ENCODE measurements around the gene NXN. TPM values are rescaled to one million over a fixed set of nuclear protein-coding genes. Genes with fewer than 3 reads are reported as not detected.

NXN gene
- total RNA-seq, 1 experiment from 2014 or later, result 20.8 TPM

DNA sequence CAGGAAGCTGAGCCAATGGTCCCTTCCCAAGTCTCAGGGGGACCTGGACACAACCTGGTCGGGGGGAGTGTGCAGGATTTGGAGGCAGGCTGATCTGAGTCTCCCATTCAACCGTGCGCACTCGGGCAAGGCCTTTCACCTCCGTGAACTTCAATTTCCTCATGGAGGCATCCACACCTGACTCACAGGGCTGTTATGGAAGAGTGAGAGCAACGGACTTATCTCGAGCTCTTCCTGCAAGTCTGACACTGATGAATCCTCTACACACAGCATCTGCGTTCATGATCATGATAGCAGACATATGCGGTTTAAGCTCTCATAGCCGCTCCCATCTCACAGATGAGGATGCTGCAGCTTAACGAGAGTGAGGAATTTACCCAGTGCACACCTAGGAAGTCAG is 39.0 kb upstream of the NXN start:
- no TSS peak for BruUV-seq (replicated peaks)
- Histone ChIP-seq H3K9me3 (ENCODE audit: low read length) (no peaks in the 10 kb centered on the region), H4K20me1 (ENCODE audit: low read length) (no peaks in the 10 kb centered on the region), H3K36me3 (ENCODE audit: low read depth, low read length) (no peaks in the 10 kb centered on the region), H3F3A (ENCODE audit: low read length, unreplicated experiment) (no peaks in the 10 kb centered on the region), H3K79me2 (ENCODE audit: low read length) (no peaks in the 10 kb centered on the region), H3K4me1 (ENCODE audit: insufficient read depth, low read length) (no peaks in the 10 kb centered on the region), H3K4me2 (ENCODE audit: low read length) (no peak overlapping the region), H3K27me3 (ENCODE audit: low read length) (no peaks in the 10 kb centered on the region), H3K4me3 (ENCODE audit: low read length) (no peak overlapping the region), H3K27ac (ENCODE audit: low read length) (no peak overlapping the region), H2AFZ (ENCODE audit: low read length) (no peak overlapping the region), H3K9me2 (replicated peaks; ENCODE audit: low read length) (no peaks in the 10 kb centered on the region), H3K9ac (ENCODE audit: low read length) (no peak overlapping the region)
- intact Hi-C loops (cut with micrococcal nuclease), result no loop called here
- no peak for DNase-seq
- no peak for TF ChIP-seq EZH2 (IDR thresholded peaks at IDR 0.05; ENCODE audit: low read length, unreplicated experiment)
- no peak for TF ChIP-seq EZH2phosphoT487 (IDR thresholded peaks at IDR 0.05; ENCODE audit: borderline replicate concordance, low read length)
- TF ChIP-seq CTCF (conservative IDR thresholded peaks at IDR 0.05; ENCODE audit: low read depth, low read length), result no peak
- ChIA-PET POLR2A (ENCODE audit: unreplicated experiment) (no interaction called here), CTCF (no interaction called here)
- no peak for ATAC-seq

GRCh38 chr17:1013729-1014090 is 34.1 kb upstream of the NXN start:
- POLR2A ChIA-PET (ENCODE audit: unreplicated experiment), result no interaction called here
- no peak overlapping the region for H3K27ac ChIP-seq (ENCODE audit: low read length)
- H4K20me1 ChIP-seq (ENCODE audit: low read length), result no peaks in the 10 kb centered on the region
- TF ChIP-seq EZH2 (IDR thresholded peaks at IDR 0.05; ENCODE audit: low read length, unreplicated experiment) (no peak), CTCF (conservative IDR thresholded peaks at IDR 0.05; ENCODE audit: low read depth, low read length) (no peak), EZH2phosphoT487 (IDR thresholded peaks at IDR 0.05; ENCODE audit: borderline replicate concordance, low read length) (no peak)
- no peaks in the 10 kb centered on the region for H3K27me3 ChIP-seq (ENCODE audit: low read length)
- intact Hi-C loops (cut with micrococcal nuclease), result no loop called here
- DNase-seq (no peak), ATAC-seq (no peak)
- H3K4me1 ChIP-seq (ENCODE audit: insufficient read depth, low read length), result no peaks in the 10 kb centered on the region
- H3K79me2 ChIP-seq (ENCODE audit: low read length), result no peaks in the 10 kb centered on the region
- H3K9me3 ChIP-seq (ENCODE audit: low read length), result no peaks in the 10 kb centered on the region
- H3K4me2 ChIP-seq (ENCODE audit: low read length), result no peak overlapping the region
- no TSS peak for BruUV-seq (replicated peaks)
- no peaks in the 10 kb centered on the region for H3K9me2 ChIP-seq (replicated peaks; ENCODE audit: low read length)
- H2AFZ ChIP-seq (ENCODE audit: low read length), result no peak overlapping the region
- H3F3A ChIP-seq (ENCODE audit: low read length, unreplicated experiment), result no peaks in the 10 kb centered on the region
- CTCF ChIA-PET, result no interaction called here
- H3K9ac ChIP-seq (ENCODE audit: low read length), result no peak overlapping the region
- H3K4me3 ChIP-seq (ENCODE audit: low read length), result no peak overlapping the region
- no peaks in the 10 kb centered on the region for H3K36me3 ChIP-seq (ENCODE audit: low read depth, low read length)

DNA sequence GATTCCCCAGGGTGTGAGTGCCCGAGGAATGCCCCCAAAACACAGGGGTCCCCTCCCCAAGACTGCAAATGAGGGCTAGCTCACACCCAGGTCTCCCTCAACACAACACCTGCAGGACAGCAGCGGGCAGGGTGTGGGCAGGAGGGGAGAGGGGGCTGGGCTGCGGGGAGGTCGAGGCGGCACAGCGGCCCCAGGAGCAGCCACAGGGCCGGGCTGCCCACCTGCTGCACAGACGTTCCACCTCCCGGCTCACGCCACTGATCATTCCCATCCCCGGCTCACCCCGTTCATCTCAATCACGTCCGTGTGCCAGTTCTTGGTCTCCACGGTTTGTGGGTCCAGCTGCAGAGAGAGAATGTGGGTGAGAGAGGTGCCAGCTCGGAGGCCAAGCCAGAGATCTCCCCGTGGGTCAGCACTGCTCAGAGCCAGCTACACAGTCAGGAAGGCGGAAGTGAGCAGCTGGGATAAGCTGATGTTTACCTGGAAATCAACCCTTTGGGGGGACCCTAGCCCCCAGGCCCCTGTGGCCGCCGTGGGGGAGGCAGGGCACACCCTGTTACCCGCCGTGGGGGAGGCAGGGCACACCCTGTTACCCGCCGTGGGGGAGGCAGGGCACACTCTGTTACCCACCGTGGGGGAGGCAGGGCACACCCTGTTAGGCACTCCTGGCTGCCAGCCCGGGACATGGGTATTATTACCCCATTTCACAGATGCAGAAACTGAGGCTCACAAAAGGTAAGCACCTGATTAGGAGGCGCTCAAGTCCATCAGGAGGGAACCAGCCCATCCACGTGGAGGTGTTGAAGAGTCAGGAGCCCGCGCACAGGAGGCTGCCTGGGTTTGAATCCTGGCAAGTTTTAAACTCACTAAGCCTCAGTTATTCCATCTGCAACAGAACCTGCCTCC is 33.5 kb upstream of the NXN start:
- CTCF ChIA-PET, result no interaction called here
- POLR2A ChIA-PET (ENCODE audit: unreplicated experiment), result no interaction called here
- no peak overlapping the region for H2AFZ ChIP-seq (ENCODE audit: low read length)

More for the DNA sequence above, 33.5 kb upstream of the NXN start:
- Histone ChIP-seq H3F3A (ENCODE audit: low read length, unreplicated experiment) (no peaks in the 10 kb centered on the region), H3K79me2 (ENCODE audit: low read length) (no peaks in the 10 kb centered on the region), H3K4me1 (ENCODE audit: insufficient read depth, low read length) (no peaks in the 10 kb centered on the region), H3K9me2 (replicated peaks; ENCODE audit: low read length) (no peaks in the 10 kb centered on the region), H3K9me3 (ENCODE audit: low read length) (no peaks in the 10 kb centered on the region), H3K9ac (ENCODE audit: low read length) (no peak overlapping the region), H4K20me1 (ENCODE audit: low read length) (no peaks in the 10 kb centered on the region), H3K36me3 (ENCODE audit: low read depth, low read length) (no peaks in the 10 kb centered on the region), H3K27me3 (ENCODE audit: low read length) (no peaks in the 10 kb centered on the region), H3K4me2 (ENCODE audit: low read length) (no peak overlapping the region), H3K27ac (ENCODE audit: low read length) (no peak overlapping the region), H3K4me3 (ENCODE audit: low read length) (no peak overlapping the region)
- TF ChIP-seq EZH2 (IDR thresholded peaks at IDR 0.05; ENCODE audit: low read length, unreplicated experiment) (no peak), CTCF (conservative IDR thresholded peaks at IDR 0.05; ENCODE audit: low read depth, low read length) (no peak), EZH2phosphoT487 (IDR thresholded peaks at IDR 0.05; ENCODE audit: borderline replicate concordance, low read length) (no peak)
- DNase-seq (no peak), ATAC-seq (no peak)
- intact Hi-C loops (cut with micrococcal nuclease), result no loop called here
- BruUV-seq (replicated peaks), result no TSS peak
